T-helper 1 cell (primary cell): ENCODE data around the gene GRM2.

ENCODE experiments used
- DNase-seq, 5 donors: peaks; one replicate each; pipeline ENCODE4 v3.0.0-alpha.2; 2012 to 2020

The GRM2 gene

DNA sequence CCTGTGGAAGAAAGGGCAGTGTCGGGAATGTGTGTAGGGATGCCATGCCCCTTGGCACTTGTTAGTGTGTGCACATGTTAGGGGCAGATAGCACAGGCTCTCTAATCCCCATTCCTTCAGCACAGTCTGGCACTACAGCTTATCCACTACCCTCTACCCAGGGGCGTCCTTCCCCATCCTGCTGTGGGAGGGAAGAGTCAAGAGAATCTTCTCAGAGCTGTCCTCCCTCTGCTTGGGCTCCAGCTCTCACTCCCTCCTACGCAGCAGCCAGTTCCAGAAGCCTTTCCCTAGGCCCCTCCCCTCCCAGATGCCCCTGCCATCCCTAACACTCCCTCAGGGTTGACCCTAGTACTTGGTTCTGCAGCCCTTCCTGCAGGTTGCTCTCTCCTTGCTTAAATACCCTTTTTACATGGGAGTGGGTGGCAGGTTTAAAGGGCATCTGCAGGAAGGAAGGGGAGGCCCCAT is 815 bp upstream of the GRM2 start:
- no peak for DNase-seq

DNA sequence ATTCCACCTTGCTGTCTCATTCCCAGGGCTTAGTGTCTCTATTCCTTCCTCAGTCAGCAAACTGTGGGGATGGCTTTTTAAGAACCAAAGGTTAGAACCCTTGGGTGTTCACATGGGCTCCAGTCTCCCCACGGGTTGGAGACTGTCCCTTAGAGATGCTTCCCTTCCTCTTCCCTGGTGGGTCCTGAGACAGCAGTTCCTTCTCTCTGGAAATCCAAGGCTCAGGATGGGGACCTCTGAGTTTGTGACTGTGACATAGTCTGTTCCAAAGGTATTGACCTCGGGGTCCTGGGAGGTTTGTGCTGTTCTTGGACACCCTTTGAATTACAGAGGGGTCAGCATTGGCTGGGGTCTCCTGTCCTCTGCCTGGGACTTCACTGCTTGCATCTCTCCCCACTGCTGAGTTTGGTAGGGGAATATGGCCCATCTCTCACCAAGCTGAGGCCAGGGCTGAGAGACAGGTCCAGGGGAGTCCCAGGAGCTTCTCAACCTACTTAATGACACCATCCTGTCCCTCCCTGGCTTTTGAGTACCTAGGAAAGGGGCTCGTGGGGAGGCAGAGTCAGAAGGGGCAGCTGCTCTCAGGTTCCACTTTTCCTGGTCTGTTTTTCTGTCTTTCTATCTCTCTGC is 1.5 kb downstream of the GRM2 start:
- peak in 1 of 5 donors; percentile 2 for DNase-seq

GRCh38 chr3:51709004-51709420 is 2.1 kb downstream of the GRM2 start:
- DNase-seq, result peak in 1 of 5 donors; percentile 8

GRCh38 chr3:51709675-51710074 is 2.8 kb downstream of the GRM2 start:
- no peak for DNase-seq

DNA sequence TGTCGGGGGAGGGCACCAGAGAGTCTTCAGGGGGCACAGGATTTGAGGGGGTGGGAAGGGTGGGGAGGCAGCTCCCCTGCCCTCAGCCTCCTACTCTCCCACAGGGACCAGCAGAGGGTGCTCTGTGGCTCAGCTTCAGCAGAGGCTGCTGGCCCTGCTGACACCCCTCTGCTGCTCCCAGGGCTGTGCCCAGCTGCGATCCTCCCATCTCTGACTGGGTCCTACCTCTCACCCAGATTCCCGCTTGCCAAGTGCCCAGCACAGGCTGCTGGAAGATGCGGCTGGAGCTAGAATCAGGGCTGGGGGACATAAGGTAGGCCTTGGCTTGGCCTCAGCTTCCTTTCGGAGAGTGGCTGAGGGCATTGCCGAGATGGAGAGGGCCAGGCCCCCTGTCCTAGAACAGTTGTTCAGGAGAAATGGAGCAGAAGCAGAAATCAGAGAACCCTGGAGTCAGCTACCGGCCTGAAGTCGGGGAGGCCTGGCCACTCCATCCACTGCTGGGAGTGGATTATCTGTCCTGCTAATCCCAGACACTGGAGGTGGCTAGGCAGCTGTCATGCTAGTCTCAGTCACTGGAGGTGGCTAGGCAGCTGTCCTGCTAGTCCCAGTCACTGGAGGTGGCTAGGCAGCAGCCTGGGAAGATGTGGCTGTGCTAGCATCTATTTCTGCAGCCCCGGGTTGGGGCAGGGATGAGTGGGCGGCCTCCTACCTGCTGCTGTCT is 3.9 kb downstream of the GRM2 start:
- peak in 1 of 5 donors; percentile 9 for DNase-seq

DNA sequence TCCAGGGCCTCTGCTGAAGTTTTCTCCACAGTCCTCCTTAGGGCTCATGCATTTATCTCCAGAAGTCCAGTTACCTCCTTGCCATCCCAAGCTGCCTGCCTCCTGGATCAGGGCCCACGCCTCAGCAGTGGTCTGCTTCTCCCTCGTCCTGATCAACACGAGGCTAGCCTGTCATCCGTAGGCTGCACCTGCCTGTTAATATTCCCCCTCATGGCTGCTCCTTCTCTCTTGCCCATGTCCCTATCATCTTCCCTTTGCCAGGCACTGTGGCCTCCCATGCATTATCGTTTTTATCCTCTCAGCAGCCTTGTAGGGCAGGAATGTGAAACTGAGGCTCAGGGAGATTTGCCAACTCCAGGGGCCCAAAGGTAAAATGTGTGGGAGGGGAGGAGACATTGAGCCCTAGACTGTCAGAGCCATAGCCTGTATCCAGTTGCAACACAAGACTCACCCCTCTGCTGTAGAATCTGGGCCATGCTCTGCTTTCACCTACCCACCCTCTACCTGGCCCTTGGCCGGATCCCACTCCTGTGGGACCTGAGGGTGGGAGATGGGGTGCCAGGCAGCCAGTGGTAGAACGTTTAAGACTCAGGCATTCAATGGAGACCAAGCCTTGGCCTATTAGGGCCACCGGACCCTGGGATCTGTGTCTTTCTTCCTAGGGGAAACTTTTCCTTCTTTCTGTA is 4.6 kb downstream of the GRM2 start:
- no peak for DNase-seq

GRCh38 chr3:51712038-51712420 is 5.2 kb downstream of the GRM2 start:
- DNase-seq, result no peak

DNA sequence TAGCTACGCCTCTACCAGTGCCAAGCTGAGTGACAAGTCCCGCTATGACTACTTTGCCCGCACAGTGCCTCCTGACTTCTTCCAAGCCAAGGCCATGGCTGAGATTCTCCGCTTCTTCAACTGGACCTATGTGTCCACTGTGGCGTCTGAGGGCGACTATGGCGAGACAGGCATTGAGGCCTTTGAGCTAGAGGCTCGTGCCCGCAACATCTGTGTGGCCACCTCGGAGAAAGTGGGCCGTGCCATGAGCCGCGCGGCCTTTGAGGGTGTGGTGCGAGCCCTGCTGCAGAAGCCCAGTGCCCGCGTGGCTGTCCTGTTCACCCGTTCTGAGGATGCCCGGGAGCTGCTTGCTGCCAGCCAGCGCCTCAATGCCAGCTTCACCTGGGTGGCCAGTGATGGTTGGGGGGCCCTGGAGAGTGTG is 5.7 kb downstream of the GRM2 start:
- DNase-seq, result no peak

- peak in 1 of 5 donors; percentile 4 for DNase-seq
Observed at GRCh38 chr3:51712963-51713362, 6.1 kb downstream of the GRM2 start.

GRCh38 chr3:51715231-51715976 is 8.5 kb downstream of the GRM2 start:
- no peak for DNase-seq

GRCh38 chr3:51715977-51716294 is 9.1 kb downstream of the GRM2 start:
- no peak for DNase-seq

- no peak for DNase-seq
Observed at GRCh38 chr3:51716805-51717204, 9.9 kb downstream of the GRM2 start.

DNA sequence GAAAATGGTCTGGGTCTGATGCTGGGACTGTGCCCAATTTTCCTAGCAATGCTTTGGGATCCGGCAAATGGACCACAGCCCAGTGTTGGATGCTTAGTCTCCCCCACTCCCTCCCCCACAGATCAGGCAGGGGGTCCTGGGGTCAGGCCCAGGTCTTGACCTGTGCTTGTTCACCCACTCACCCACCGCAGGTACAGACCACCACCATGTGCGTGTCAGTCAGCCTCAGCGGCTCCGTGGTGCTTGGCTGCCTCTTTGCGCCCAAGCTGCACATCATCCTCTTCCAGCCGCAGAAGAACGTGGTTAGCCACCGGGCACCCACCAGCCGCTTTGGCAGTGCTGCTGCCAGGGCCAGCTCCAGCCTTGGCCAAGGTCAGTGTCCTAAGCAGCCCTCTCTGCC is 10.6 kb downstream of the GRM2 start:
- DNase-seq, result no peak

GRCh38 chr3:51717947-51718346 is 11.1 kb downstream of the GRM2 start:
- no peak for DNase-seq

- DNase-seq, result peak in 2 of 5 donors; percentile 11 to 81
Observed at GRCh38 chr3:51718547-51719409, 11.9 kb downstream of the GRM2 start.

DNA sequence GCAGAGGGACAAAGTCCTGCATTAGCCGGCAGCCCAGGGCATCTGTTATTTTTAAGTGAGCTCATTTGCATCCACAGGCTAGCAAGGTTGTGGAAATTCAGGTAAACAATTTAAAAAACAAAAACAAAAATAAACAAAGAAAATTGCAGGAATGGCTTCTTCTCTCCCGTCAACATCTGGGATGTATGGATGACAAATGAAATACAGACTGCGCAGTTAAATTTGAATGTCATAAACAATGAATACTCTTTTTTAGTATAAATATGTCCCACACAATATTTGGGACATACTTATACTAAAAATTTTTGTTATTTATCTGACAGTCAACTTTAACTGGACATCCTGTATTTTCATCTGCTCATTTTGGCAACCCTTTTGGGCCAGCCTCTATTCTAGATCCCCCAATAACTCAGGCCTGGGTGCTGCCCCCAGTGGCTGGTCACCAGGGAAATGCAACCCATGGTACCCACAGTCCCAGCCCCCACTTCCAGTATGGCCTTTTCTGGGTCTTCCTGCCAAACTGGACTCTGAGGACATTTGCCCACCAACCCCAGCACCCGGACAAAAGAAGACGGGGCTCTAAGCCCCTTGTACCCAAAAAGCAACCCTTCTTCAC is 12.7 kb downstream of the GRM2 start:
- no peak for DNase-seq

DNA sequence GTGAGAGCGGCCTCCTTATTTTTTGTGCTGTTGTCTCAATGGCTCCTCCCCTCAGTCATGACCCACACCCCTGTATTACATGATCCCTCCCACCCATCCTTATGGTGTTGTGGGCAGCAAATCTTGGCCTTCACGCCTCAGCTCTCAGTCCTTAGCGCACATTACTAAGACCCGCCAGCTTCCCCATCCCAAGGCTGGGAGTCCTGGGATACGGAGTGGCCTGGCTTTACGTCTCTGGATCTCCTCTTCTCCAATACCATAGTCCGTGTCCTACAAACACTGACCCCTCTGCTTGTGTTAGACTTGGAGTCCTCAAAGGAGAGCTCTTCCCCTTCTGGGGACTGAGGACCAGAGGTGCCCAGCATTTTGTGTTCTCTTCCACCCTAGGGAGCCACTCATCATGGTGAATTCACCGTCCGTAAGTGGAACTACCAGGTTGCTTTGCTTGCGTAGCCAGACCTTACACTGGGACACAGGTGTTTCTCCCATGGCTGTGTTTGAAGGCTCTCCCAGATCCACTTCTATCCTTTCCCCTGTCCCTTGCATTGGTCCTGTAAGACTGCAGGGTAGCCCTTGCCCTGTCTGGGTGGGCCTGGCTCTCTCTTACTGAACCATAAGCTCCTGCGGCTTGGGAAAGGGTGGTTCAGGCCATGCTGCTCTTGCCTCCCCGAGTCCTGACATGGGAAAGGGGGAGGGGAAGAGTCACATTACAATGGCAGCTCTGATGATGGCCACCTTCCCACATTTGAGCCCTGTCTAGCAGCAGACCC is 13.6 kb downstream of the GRM2 start:
- no peak for DNase-seq

DNA sequence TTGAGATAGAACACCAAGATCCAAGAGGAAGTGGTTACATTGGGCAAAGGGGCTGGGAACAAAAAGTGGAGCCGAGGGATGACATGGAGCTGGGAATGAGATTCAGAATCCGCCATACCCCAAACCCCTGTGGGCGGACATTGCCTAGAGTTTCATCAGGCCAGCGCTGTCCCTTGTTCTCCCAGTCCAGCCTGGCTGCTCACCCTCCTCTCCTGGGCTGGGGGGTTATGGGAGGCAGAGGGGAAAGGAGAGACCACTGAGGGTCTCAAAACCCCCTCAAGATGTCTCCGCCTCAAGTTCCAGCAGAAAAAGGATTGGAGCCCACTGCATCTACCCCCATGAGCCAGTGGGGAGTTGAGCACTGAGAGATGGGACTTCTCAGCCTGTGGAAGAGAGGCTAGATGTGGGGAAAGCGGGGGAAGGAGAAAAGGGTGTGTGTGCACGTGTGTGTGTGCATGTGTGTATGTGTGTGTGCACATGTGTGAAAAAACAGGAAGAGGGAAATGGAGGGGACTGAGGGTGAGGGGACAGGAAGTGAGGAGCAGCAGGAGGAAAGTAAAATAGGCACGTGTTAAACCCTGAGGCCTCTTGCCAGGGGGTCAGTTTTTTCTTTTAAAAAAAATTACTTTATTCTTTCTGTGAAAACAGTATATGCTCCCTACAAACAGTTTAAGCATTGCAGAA is 14.3 kb downstream of the GRM2 start:
- no peak for DNase-seq

DNA sequence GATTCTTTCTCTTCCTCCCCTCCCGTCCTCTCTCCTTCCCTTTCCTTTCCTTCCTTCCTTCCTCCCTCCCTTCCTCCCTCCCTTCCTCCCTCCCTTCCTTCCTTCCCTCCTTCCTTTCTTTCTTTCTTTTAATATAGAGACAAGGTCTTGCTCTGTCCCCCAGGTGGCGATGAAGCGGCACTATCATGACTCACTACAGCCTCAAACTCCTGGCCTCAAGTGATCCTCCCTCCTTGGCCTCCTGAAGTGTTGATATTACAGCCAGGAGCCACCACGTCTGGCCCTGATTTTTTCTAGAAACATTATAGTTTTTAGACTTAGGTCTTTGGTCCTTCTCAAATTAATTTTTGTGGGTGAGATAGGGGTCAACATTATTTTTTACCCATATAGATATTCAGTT is 15.5 kb downstream of the GRM2 start:
- peak in 1 of 5 donors; percentile 29 for DNase-seq

GRCh38 chr3:51727500-51727899 is 20.6 kb downstream of the GRM2 start:
- DNase-seq, result no peak
